K562 (cell line): ENCODE results near the gene POC1B. TPM values are rescaled to one million over a fixed set of nuclear protein-coding genes. Genes with fewer than 3 reads are reported as not detected.

Experiments used
- ARID1B ChIP-seq: fragments of 450-650 bp; IDR thresholded peaks from 2 replicates; pipeline ENCODE4 v1.6.1; 2016; ENCODE audit warnings: antibody characterized with exemption, mild to moderate bottlenecking, inconsistent platforms
- ATF4 ChIP-seq: fragments of 450-650 bp; formaldehyde crosslinking; IDR thresholded peaks from 2 replicates; pipeline ENCODE4 v1.4.0; 2022; ENCODE audit warnings: mild to moderate bottlenecking, moderate library complexity
- CBX5 ChIP-seq: IDR thresholded peaks from 2 replicates; pipeline ENCODE4 v1.6.1; 2014; ENCODE audit warnings: low read depth, borderline replicate concordance
- FOXK1 ChIP-seq: sonication (generic); formaldehyde crosslinking; IDR thresholded peaks from 2 replicates; pipeline ENCODE4 v1.8.0; 2022; ENCODE audit warnings: missing genetic modification reagents, mild to moderate bottlenecking, borderline replicate concordance
- JUND ChIP-seq, 2 experiments: IDR thresholded peaks; 2 replicates in 1 of 2; 3 replicates in 1 of 2; pipeline ENCODE4 v1.6.1; 2011; ENCODE audit warnings: borderline replicate concordance in 2 of 2, low read depth in 2 of 2, low read length in 2 of 2, improper control_type of control experiment in 1 of 2, missing biosample characterization in 1 of 2, missing genetic modification characterization in 1 of 2, missing genetic modification reagents in 1 of 2
- KDM1A ChIP-seq, 2 experiments: fragments of 450-650 bp; IDR thresholded peaks; 2 replicates each; pipeline ENCODE4 v1.6.1; 2016; ENCODE audit warnings: mild to moderate bottlenecking in 2 of 2
- MEIS2 ChIP-seq: fragments of 450-650 bp; IDR thresholded peaks from 2 replicates; pipeline ENCODE4 v1.6.1; 2014; ENCODE audit warnings: mild to moderate bottlenecking; ENCODE audit not compliant: partially characterized antibody
- RCOR1 ChIP-seq, 2 experiments: IDR thresholded peaks; 2 replicates each; pipeline ENCODE4 v1.6.1; 2012; ENCODE audit warnings: low read depth in 2 of 2, low read length in 2 of 2, borderline replicate concordance in 1 of 2, improper control_type of control experiment in 1 of 2
- SREBF1 ChIP-seq: fragments of 150-350 bp; IDR thresholded peaks from 2 replicates; pipeline ENCODE4 v1.6.1; 2014; ENCODE audit warnings: antibody characterized with exemption, low read depth, low read length, borderline replicate concordance
- XRCC5 ChIP-seq: fragments of 200-400 bp; formaldehyde crosslinking; IDR thresholded peaks from 2 replicates; pipeline ENCODE4 v1.6.1; 2017; ENCODE audit warnings: low read depth, mild to moderate bottlenecking, low read length
- ZNF12 ChIP-seq: sonication (generic); formaldehyde crosslinking; IDR thresholded peaks from 2 replicates; pipeline ENCODE4 v1.4.0; 2020; ENCODE audit warnings: mild to moderate bottlenecking, missing genetic modification reagents
- ZNF316 ChIP-seq: fragments of 450-650 bp; IDR thresholded peaks from 2 replicates; pipeline ENCODE4 v1.6.1; 2016
- ZNF717 ChIP-seq: fragments of 250-450 bp; sonication (Bioruptor Pico); IDR thresholded peaks from 2 replicates; pipeline ENCODE4 v1.5.0; 2021
- polyA plus RNA-seq, 8 experiments: library from polyadenylated mRNA; depleted of rRNA in 4 of 8; stranded (reverse) in 5 of 8; unstranded in 3 of 8; fragments of >200 nt; fragmentation: Nextera tagmentation in 2 of 8; fragmentation: Illumina TruSeq in 1 of 8; extraction: Ambion mirVana in 2 of 8; extraction: Trizol in 1 of 8; gene quantifications; 2 replicates each; pipeline versions ENCODE4 v1.2.1 to v1.2.3, GENCODE V29; 2011 to 2014; ENCODE audit warnings: inconsistent platforms in 1 of 8, missing spikeins in 1 of 8
- total RNA-seq, 7 experiments: library from RNA; depleted of rRNA in 6 of 7; stranded (reverse); fragments of >200 nt in 6 of 7; fragmentation: Illumina TruSeq in 2 of 7; extraction: Trizol in 2 of 7; gene quantifications; 2 replicates each; pipeline versions ENCODE4 v1.2.1 to v1.2.3, GENCODE V29; 2011 to 2021; ENCODE audit warnings: low replicate concordance in 1 of 7
- TF ChIP-seq, protein P1 (sequence below): fragments of 250-450 bp; sonication (Bioruptor Pico); IDR thresholded peaks from 2 replicates; pipeline ENCODE4 v1.4.0; 2020

The POC1B gene
- total and polyA plus RNA-seq, 9 of the 15 experiments (the other 6 are each of a cell fraction or from before 2014, with no cell fraction given) = 4.5 to 16.1 (median 10.4) TPM

DNA sequence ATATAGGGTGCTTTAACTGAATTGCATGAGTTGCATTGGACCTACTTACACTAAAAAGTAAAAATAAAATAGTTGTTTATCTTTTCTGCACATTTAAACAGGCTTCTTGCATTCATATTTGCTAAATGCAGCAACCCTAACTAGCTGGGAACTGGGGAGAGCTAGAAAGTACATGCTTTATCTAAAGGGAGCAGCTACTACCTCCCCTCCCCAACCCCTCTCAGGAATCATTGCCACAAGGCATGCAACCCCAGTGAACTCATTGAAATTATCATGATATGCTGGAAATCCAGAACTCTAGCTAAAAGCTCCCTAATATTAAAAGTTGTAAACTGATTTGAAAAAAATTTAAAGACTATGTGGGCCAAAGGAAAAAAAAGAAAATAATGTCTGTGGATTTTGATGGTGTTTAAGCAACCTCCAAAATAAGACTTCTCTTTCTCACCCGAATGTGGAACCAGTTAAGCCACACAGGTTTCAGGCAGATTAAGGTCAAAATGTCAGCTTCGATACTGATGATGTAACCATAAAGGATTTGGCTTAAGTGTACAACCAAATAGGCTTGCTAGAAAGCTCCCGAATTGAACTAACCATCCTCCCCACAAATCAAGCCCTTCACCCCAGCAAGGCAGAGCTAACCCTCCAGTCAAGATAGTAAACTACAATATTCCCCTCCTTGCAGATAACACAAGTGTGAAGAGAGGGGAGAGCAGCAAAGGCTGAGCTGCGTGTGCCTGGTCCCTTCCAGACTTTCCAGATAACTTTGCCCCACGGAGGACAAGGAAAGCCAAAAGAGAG is 13.8 kb upstream of the POC1B start (continued):
- TF ChIP-seq, protein P1, sequence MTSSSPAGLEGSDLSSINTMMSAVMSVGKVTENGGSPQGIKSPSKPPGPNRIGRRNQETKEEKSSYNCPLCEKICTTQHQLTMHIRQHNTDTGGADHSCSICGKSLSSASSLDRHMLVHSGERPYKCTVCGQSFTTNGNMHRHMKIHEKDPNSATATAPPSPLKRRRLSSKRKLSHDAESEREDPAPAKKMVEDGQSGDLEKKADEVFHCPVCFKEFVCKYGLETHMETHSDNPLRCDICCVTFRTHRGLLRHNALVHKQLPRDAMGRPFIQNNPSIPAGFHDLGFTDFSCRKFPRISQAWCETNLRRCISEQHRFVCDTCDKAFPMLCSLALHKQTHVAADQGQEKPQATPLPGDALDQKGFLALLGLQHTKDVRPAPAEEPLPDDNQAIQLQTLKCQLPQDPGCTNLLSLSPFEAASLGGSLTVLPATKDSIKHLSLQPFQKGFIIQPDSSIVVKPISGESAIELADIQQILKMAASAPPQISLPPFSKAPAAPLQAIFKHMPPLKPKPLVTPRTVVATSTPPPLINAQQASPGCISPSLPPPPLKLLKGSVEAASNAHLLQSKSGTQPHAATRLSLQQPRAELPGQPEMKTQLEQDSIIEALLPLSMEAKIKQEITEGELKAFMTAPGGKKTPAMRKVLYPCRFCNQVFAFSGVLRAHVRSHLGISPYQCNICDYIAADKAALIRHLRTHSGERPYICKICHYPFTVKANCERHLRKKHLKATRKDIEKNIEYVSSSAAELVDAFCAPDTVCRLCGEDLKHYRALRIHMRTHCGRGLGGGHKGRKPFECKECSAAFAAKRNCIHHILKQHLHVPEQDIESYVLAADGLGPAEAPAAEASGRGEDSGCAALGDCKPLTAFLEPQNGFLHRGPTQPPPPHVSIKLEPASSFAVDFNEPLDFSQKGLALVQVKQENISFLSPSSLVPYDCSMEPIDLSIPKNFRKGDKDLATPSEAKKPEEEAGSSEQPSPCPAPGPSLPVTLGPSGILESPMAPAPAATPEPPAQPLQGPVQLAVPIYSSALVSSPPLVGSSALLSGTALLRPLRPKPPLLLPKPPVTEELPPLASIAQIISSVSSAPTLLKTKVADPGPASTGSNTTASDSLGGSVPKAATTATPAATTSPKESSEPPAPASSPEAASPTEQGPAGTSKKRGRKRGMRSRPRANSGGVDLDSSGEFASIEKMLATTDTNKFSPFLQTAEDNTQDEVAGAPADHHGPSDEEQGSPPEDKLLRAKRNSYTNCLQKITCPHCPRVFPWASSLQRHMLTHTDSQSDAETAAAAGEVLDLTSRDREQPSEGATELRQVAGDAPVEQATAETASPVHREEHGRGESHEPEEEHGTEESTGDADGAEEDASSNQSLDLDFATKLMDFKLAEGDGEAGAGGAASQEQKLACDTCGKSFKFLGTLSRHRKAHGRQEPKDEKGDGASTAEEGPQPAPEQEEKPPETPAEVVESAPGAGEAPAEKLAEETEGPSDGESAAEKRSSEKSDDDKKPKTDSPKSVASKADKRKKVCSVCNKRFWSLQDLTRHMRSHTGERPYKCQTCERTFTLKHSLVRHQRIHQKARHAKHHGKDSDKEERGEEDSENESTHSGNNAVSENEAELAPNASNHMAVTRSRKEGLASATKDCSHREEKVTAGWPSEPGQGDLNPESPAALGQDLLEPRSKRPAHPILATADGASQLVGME (CRISPR knock-in tag) = no peak
- no peak for TF ChIP-seq SREBF1
- peak in 1 of 2 experiments; percentile 26; a peak in 1 of 4 replicates for TF ChIP-seq RCOR1 (IDR thresholded peaks at IDR 0.05; ENCODE audit: borderline replicate concordance in 1 of 2, low read depth in 2 of 2, low read length in 2 of 2)
- peak; percentile 34 for TF ChIP-seq ARID1B
- TF ChIP-seq ZNF316 = no peak
- no peak for TF ChIP-seq ZNF717 (CRISPR knock-in tag)
- TF ChIP-seq ATF4 = no peak
- TF ChIP-seq XRCC5 = no peak
- no peak for TF ChIP-seq MEIS2
- peak in 1 of 2 experiments; percentile 42; a peak in 1 of 4 replicates for TF ChIP-seq KDM1A (IDR thresholded peaks at IDR 0.05)
- no peak for TF ChIP-seq JUND (IDR thresholded peaks at IDR 0.05; ENCODE audit: borderline replicate concordance, low read depth, low read length)
- TF ChIP-seq JUND (tag; IDR thresholded peaks at IDR 0.05; ENCODE audit: borderline replicate concordance, low read depth, low read length) = no peak
- no peak for TF ChIP-seq CBX5
- TF ChIP-seq FOXK1 (CRISPR knock-in tag) = no peak
- TF ChIP-seq ZNF12 (CRISPR knock-in tag) = no peak
